Measurements from ENCODE around the gene CEP72. TPM values are rescaled to one million over a fixed set of nuclear protein-coding genes. Genes with fewer than 3 reads are reported as not detected.

The CEP72 gene
- polyA plus RNA-seq, 1 of the 3 experiments (the other 2 are of a cell fraction), result 4.4 TPM

DNA sequence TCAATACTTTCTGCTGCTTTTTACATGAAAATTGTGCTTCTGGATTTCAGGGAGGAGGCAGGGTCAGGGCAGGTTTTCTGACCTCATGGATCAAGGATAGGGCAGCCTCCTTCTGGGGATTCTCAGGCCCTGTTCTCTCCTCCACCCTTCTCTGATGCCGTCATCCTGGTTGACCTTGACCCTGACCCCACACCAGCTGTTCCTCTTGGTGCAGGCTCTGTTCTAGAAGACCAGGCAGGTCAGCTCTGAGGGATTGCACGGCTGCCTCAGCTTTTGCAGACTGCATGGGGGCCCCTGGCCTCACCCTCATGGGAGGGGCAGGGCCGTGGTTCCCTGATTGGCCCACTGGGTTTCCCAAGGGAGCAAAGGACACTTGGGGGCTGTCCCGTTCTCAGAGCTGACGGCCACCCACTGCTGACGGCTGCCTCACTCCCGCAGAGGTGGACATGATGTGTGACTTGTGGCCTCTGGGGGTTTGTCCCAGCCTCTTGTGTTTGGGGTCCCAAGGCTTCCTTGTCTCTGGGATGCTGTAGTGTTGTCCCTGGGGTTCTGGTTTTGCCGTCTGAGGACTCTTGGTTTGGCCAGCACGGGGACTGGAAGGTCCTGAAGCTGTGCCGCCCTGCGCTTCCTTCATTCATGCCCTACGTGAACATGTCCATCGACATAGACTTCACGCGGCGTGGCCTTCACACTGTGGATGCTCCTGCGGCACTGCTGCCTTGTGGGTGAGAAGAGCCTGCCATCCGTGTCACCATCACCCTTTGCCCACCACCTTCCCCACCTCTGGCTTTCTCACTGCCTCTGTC, 34.5 kb downstream of the CEP72 start:
- no peak overlapping the region for H2AFZ ChIP-seq (ENCODE audit: low read depth)
- H3K4me3 ChIP-seq (ENCODE audit: low read depth in 2 of 2, low read length in 1 of 2), result no peak overlapping the region
- no peak overlapping the region for H3K4me2 ChIP-seq
- no peak overlapping the region for H3K27ac ChIP-seq (ENCODE audit: low read depth in 2 of 2, low read length in 1 of 2)
- H3K4me1 ChIP-seq (ENCODE audit: control insufficient read depth in 1 of 2, insufficient read depth in 2 of 2, low read depth in 1 of 2, low read length in 1 of 2), result no peaks in the 10 kb centered on the region
- H3F3A ChIP-seq (replicated peaks; ENCODE audit: insufficient read depth), result peaks cover 9% of the 10 kb centered on the region
- no peak overlapping the region for H3K9ac ChIP-seq
- POLR2A ChIA-PET, result no interaction called here
- no peaks in the 10 kb centered on the region for H4K20me1 ChIP-seq (ENCODE audit: insufficient read depth)
- DNase-seq, result no peak
- H3K36me3 ChIP-seq (replicated peaks in 1 of 2; ENCODE audit: control insufficient read depth in 1 of 2, insufficient read depth in 2 of 2, low read length in 1 of 2), result peaks cover 6 to 20% of the 10 kb centered on the region in 2 experiments
- H3K27me3 ChIP-seq (ENCODE audit: insufficient read depth), result no peaks in the 10 kb centered on the region
- WGBS (ENCODE audit: low lambda C conversion rate), result 90% methylated on average over 17 of the region's 18 CpGs
- H3K9me3 ChIP-seq, result no peaks in the 10 kb centered on the region
- TF ChIP-seq, protein P1, sequence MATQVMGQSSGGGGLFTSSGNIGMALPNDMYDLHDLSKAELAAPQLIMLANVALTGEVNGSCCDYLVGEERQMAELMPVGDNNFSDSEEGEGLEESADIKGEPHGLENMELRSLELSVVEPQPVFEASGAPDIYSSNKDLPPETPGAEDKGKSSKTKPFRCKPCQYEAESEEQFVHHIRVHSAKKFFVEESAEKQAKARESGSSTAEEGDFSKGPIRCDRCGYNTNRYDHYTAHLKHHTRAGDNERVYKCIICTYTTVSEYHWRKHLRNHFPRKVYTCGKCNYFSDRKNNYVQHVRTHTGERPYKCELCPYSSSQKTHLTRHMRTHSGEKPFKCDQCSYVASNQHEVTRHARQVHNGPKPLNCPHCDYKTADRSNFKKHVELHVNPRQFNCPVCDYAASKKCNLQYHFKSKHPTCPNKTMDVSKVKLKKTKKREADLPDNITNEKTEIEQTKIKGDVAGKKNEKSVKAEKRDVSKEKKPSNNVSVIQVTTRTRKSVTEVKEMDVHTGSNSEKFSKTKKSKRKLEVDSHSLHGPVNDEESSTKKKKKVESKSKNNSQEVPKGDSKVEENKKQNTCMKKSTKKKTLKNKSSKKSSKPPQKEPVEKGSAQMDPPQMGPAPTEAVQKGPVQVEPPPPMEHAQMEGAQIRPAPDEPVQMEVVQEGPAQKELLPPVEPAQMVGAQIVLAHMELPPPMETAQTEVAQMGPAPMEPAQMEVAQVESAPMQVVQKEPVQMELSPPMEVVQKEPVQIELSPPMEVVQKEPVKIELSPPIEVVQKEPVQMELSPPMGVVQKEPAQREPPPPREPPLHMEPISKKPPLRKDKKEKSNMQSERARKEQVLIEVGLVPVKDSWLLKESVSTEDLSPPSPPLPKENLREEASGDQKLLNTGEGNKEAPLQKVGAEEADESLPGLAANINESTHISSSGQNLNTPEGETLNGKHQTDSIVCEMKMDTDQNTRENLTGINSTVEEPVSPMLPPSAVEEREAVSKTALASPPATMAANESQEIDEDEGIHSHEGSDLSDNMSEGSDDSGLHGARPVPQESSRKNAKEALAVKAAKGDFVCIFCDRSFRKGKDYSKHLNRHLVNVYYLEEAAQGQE (IDR thresholded peaks at IDR 0.05; ENCODE audit: low read depth, low read length), result no peak
- TF ChIP-seq POLR2AphosphoS5 (IDR thresholded peaks at IDR 0.05; ENCODE audit: low read depth, low read length) (no peak), RFX5 (IDR thresholded peaks at IDR 0.05; ENCODE audit: low read length) (no peak), NRF1 (IDR thresholded peaks at IDR 0.05; ENCODE audit: low read depth, low read length) (no peak)
- CTCF ChIA-PET, result no interaction called here
- H3K79me2 ChIP-seq (ENCODE audit: insufficient read depth), result no peaks in the 10 kb centered on the region
- H3K9me2 ChIP-seq, result no peaks in the 10 kb centered on the region

- WGBS (ENCODE audit: low lambda C conversion rate), result 100% methylated on average over 2 of the region's 4 CpGs
- Histone ChIP-seq H3K4me1 (ENCODE audit: control insufficient read depth in 1 of 2, insufficient read depth in 2 of 2, low read depth in 1 of 2, low read length in 1 of 2) (no peaks in the 10 kb centered on the region), H4K20me1 (ENCODE audit: insufficient read depth) (no peaks in the 10 kb centered on the region), H3K27ac (ENCODE audit: low read depth in 2 of 2, low read length in 1 of 2) (no peak overlapping the region), H3K27me3 (ENCODE audit: insufficient read depth) (no peaks in the 10 kb centered on the region), H2AFZ (ENCODE audit: low read depth) (no peak overlapping the region), H3K9ac (no peak overlapping the region), H3K4me3 (ENCODE audit: low read depth in 2 of 2, low read length in 1 of 2) (no peak overlapping the region), H3K4me2 (no peak overlapping the region), H3K9me2 (no peaks in the 10 kb centered on the region), H3F3A (replicated peaks; ENCODE audit: insufficient read depth) (peaks cover 9% of the 10 kb centered on the region), H3K79me2 (ENCODE audit: insufficient read depth) (no peaks in the 10 kb centered on the region), H3K36me3 (replicated peaks in 1 of 2; ENCODE audit: control insufficient read depth in 1 of 2, insufficient read depth in 2 of 2, low read length in 1 of 2) (peaks cover 6 to 20% of the 10 kb centered on the region in 2 experiments), H3K9me3 (no peaks in the 10 kb centered on the region)
- TF ChIP-seq SMC3 (IDR thresholded peaks at IDR 0.05; ENCODE audit: low read depth, low read length) (no peak), RCOR1 (IDR thresholded peaks at IDR 0.05; ENCODE audit: low read length) (no peak), EZH2phosphoT487 (IDR thresholded peaks at IDR 0.05; ENCODE audit: borderline replicate concordance, low read depth) (no peak), RFX5 (IDR thresholded peaks at IDR 0.05; ENCODE audit: low read length) (no peak), JUND (IDR thresholded peaks at IDR 0.05) (no peak), MEF2A (IDR thresholded peaks at IDR 0.05; ENCODE audit: borderline replicate concordance, low read depth) (no peak), EP300 (IDR thresholded peaks at IDR 0.05; ENCODE audit: borderline replicate concordance in 1 of 2, low read depth in 1 of 2, low read length in 1 of 2) (no peak), USF1 (IDR thresholded peaks at IDR 0.05; ENCODE audit: borderline replicate concordance, low read depth) (no peak), PBX3 (IDR thresholded peaks at IDR 0.05) (no peak), TCF12 (IDR thresholded peaks at IDR 0.05) (no peak)
- TF ChIP-seq, protein P2, sequence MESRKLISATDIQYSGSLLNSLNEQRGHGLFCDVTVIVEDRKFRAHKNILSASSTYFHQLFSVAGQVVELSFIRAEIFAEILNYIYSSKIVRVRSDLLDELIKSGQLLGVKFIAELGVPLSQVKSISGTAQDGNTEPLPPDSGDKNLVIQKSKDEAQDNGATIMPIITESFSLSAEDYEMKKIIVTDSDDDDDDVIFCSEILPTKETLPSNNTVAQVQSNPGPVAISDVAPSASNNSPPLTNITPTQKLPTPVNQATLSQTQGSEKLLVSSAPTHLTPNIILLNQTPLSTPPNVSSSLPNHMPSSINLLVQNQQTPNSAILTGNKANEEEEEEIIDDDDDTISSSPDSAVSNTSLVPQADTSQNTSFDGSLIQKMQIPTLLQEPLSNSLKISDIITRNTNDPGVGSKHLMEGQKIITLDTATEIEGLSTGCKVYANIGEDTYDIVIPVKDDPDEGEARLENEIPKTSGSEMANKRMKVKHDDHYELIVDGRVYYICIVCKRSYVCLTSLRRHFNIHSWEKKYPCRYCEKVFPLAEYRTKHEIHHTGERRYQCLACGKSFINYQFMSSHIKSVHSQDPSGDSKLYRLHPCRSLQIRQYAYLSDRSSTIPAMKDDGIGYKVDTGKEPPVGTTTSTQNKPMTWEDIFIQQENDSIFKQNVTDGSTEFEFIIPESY (IDR thresholded peaks at IDR 0.05; ENCODE audit: borderline replicate concordance, low read depth), result no peak
- TF ChIP-seq, protein P3, sequence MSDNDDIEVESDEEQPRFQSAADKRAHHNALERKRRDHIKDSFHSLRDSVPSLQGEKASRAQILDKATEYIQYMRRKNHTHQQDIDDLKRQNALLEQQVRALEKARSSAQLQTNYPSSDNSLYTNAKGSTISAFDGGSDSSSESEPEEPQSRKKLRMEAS (IDR thresholded peaks at IDR 0.05; ENCODE audit: low read depth), result no peak
- no peak for DNase-seq
- POLR2A ChIA-PET, result no interaction called here
- CTCF ChIA-PET, result no interaction called here
Measured at GRCh38 chr5:647311-647710, 35.2 kb downstream of the CEP72 start.

Data from SK-N-SH (cell line).